ENCODE results near the gene GMPPB. TPM values are rescaled to one million over a fixed set of nuclear protein-coding genes. Genes with fewer than 3 reads are reported as not detected.

The GMPPB gene
- total RNA-seq, 1 experiment from 2014 or later, result 28.0 TPM

DNA sequence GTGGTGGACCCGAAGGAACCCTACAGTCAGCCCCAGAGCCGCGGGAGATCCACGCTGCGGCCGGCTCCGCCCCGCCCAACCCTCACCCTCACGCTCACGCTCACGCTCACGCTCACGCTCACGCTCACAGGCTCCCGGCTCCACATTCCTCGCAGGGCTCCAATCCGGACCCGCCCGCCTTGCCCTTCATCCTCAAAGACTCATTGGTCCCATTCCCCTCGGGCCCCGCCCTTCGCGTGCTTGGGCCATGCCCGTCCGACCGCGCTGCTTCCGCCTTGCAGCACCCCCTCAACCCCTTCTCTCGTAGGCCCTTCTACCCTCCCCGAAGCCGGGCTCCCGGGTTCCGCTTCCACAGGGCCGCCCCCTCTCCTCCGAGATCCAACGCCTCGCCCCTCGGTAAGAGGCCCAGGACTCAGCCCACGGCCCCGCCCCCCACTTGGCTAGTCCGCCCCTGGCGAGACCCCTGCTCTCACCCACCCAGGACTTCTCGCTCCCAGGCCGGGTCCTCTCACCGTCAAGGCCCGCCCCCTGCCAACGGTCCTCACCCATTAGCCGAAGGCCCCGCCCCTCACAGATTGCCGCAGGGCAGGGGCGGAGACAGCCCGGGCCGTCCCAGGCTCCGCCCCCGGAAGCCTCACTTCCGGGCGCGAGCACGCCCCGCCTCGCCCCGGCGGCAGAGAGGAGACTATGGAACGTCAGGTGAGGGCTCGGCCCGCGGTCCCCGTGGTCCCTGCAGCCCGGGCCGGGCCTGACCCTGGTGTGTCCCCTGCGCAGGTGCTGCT, 49.8 kb downstream of the GMPPB start, which contains the start of gene APEH (continued):
- TF ChIP-seq AFF4 (CRISPR knock-in tag; IDR thresholded peaks at IDR 0.05; ENCODE audit: borderline replicate concordance), result 0 out of 2 replicates have a peak, but pooled peaks have one; percentile 55
- TF ChIP-seq GRHL2 (CRISPR knock-in tag; IDR thresholded peaks at IDR 0.05; ENCODE audit: insufficient replicate concordance, severe bottlenecking), result no peak
- no peak for TF ChIP-seq ZNF425 (CRISPR knock-in tag; conservative IDR thresholded peaks at IDR 0.05)
- TF ChIP-seq ESRRA (CRISPR knock-in tag; IDR thresholded peaks at IDR 0.05; ENCODE audit: borderline replicate concordance), result 0 out of 2 replicates have a peak, but pooled peaks have one; percentile 5
- TF ChIP-seq TEAD1 (CRISPR knock-in tag; IDR thresholded peaks at IDR 0.05), result peak; percentile 42; the same call in 1 of the 2 replicates
- TF ChIP-seq ZNF121 (CRISPR knock-in tag; IDR thresholded peaks at IDR 0.05), result no peak
- TF ChIP-seq, protein P1, sequence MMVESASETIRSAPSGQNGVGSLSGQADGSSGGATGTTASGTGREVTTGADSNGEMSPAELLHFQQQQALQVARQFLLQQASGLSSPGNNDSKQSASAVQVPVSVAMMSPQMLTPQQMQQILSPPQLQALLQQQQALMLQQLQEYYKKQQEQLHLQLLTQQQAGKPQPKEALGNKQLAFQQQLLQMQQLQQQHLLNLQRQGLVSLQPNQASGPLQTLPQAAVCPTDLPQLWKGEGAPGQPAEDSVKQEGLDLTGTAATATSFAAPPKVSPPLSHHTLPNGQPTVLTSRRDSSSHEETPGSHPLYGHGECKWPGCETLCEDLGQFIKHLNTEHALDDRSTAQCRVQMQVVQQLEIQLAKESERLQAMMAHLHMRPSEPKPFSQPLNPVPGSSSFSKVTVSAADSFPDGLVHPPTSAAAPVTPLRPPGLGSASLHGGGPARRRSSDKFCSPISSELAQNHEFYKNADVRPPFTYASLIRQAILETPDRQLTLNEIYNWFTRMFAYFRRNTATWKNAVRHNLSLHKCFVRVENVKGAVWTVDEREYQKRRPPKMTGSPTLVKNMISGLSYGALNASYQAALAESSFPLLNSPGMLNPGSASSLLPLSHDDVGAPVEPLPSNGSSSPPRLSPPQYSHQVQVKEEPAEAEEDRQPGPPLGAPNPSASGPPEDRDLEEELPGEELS (CRISPR knock-in tag; IDR thresholded peaks at IDR 0.05), result 0 out of 2 replicates have a peak, but pooled peaks have one; percentile 12
- no peak for TF ChIP-seq ZNF671 (CRISPR knock-in tag; IDR thresholded peaks at IDR 0.05)
- TF ChIP-seq, protein P2, sequence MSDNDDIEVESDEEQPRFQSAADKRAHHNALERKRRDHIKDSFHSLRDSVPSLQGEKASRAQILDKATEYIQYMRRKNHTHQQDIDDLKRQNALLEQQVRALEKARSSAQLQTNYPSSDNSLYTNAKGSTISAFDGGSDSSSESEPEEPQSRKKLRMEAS (CRISPR knock-in tag; IDR thresholded peaks at IDR 0.05), result peak; percentile 68
- TF ChIP-seq GTF2I (CRISPR knock-in tag; conservative IDR thresholded peaks at IDR 0.05), result no peak
- TF ChIP-seq E2F4 (CRISPR knock-in tag; IDR thresholded peaks at IDR 0.05; ENCODE audit: borderline replicate concordance, low read depth), result no peak
- no peak for TF ChIP-seq ZBTB21 (CRISPR knock-in tag; IDR thresholded peaks at IDR 0.05; ENCODE audit: borderline replicate concordance)
- TF ChIP-seq USF1 (CRISPR knock-in tag; IDR thresholded peaks at IDR 0.05), result peak; percentile 51
- no peak for TF ChIP-seq ZNF219 (CRISPR knock-in tag; IDR thresholded peaks at IDR 0.05; ENCODE audit: borderline replicate concordance)
- TF ChIP-seq KAT7 (CRISPR knock-in tag; IDR thresholded peaks at IDR 0.05; ENCODE audit: borderline replicate concordance), result 0 out of 2 replicates have a peak, but pooled peaks have one; percentile 21

All from WTC11 (cell line).